PC-9 (cell line): Measurements from ENCODE around the gene PTPRD.

Experiments used
- EZH2 ChIP-seq: fragments of 200-600 bp; sonication (generic); IDR thresholded peaks from 2 replicates; pipeline ENCODE4 v1.8.0; 2017; ENCODE audit warnings: antibody characterized with exemption, low read depth
- TF ChIP-seq, protein P1 (sequence below): fragments of 200-600 bp; sonication (generic); conservative IDR thresholded peaks from 2 replicates; pipeline ENCODE4 v1.6.1; 2017; ENCODE audit warnings: mixed run types, antibody characterized with exemption, mild to moderate bottlenecking, moderate library complexity

DNA sequence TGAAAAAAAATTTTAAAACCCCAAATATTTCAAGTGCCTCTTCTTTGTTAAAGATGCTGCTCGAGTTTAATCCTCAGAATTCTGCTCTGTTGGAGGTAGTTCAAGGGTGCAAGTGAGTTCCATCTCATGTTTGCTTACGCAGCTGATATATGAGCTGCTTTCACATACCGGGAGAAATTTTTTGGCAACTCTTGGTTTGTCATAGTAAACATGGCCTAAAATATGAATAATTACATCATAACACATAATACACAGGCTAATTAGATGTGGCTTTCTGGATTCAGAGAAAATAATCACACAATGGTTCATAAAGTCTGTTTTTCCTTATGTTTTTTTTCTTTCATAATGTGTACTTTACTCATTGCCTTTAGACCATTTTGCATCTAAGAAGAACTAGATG, 1134.1 kb downstream of the PTPRD start:
- TF ChIP-seq, protein P1, sequence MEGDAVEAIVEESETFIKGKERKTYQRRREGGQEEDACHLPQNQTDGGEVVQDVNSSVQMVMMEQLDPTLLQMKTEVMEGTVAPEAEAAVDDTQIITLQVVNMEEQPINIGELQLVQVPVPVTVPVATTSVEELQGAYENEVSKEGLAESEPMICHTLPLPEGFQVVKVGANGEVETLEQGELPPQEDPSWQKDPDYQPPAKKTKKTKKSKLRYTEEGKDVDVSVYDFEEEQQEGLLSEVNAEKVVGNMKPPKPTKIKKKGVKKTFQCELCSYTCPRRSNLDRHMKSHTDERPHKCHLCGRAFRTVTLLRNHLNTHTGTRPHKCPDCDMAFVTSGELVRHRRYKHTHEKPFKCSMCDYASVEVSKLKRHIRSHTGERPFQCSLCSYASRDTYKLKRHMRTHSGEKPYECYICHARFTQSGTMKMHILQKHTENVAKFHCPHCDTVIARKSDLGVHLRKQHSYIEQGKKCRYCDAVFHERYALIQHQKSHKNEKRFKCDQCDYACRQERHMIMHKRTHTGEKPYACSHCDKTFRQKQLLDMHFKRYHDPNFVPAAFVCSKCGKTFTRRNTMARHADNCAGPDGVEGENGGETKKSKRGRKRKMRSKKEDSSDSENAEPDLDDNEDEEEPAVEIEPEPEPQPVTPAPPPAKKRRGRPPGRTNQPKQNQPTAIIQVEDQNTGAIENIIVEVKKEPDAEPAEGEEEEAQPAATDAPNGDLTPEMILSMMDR = no peak
- no peak for TF ChIP-seq EZH2
